ENCODE results near the gene NPAS3. TPM values are rescaled to one million over a fixed set of nuclear protein-coding genes. Genes with fewer than 3 reads are reported as not detected.

NPAS3 gene
- total RNA-seq, 1 experiment from 2014 or later = not detected

- no peaks in the 10 kb centered on the region; the same call in none of the 2 replicates for H3K27me3 ChIP-seq (ENCODE audit: insufficient read depth, low read length)
- POLR2A ChIA-PET = no interaction called here
- H2AFZ ChIP-seq (ENCODE audit: low read depth, low read length, poor library complexity, severe bottlenecking) = no peak overlapping the region
- no peak overlapping the region for H3K4me3 ChIP-seq (replicated peaks in 1 of 2; ENCODE audit: low read depth in 1 of 2, low read length in 2 of 2)
- H3K4me1 ChIP-seq (ENCODE audit: control insufficient read depth in 1 of 2, insufficient read depth in 2 of 2, low read length in 2 of 2) = no peaks in the 10 kb centered on the region
- H3K4me2 ChIP-seq (ENCODE audit: low read length) = no peak overlapping the region
- no TSS peak for BruUV-seq (replicated peaks)
- CTCF ChIA-PET = no interaction called here
- DNase-seq (ENCODE audit: low read depth, low spot score) = no peak
- TF ChIP-seq FOSL1 (IDR thresholded peaks at IDR 0.05; ENCODE audit: low read depth) (no peak), CTCF (IDR thresholded peaks at IDR 0.05 in 2 of 3, conservative IDR thresholded peaks at IDR 0.05 in 1 of 3; ENCODE audit: borderline replicate concordance in 1 of 3, insufficient read depth in 1 of 3, low read depth in 2 of 3, low read length in 2 of 3) (no peak), JUND (IDR thresholded peaks at IDR 0.05) (no peak), POLR2A (IDR thresholded peaks at IDR 0.05; ENCODE audit: borderline replicate concordance, extremely low read depth, insufficient read depth, insufficient read length) (no peak)
- no peak for ATAC-seq
- H3K27ac ChIP-seq (ENCODE audit: low read depth, low read length) = no peak overlapping the region
- intact Hi-C loops (cut with micrococcal nuclease) = no loop called here
- no peaks in the 10 kb centered on the region for H3K9me3 ChIP-seq (ENCODE audit: control insufficient read depth in 1 of 2, insufficient read depth in 1 of 2, low read depth in 1 of 2, low read length in 2 of 2)
- RAD21 ChIA-PET (ENCODE audit: low non-redundant PET in 1 of 2, low total read pairs in 2 of 2, uncharacterized antibody in 2 of 2, unreplicated experiment in 2 of 2) = no interaction called here
- no peak overlapping the region for H3K9ac ChIP-seq (ENCODE audit: low read length)
- H3K9me2 ChIP-seq (ENCODE audit: insufficient read depth) = no peaks in the 10 kb centered on the region
- no peaks in the 10 kb centered on the region for H4K20me1 ChIP-seq (ENCODE audit: insufficient read depth)
- H3K36me3 ChIP-seq (ENCODE audit: control insufficient read depth in 1 of 2, insufficient read depth in 2 of 2, low read length in 2 of 2) = no peaks in the 10 kb centered on the region
- no peaks in the 10 kb centered on the region for H3K79me2 ChIP-seq (ENCODE audit: insufficient read depth, low read length)
Measured at GRCh38 chr14:32977913-32978312, 39.2 kb downstream of the NPAS3 start.

GRCh38 chr14:32978691-32979255 lies 40.1 kb downstream of the NPAS3 start:
- BruUV-seq (replicated peaks) = no TSS peak

More at GRCh38 chr14:32978691-32979255, 40.1 kb downstream of the NPAS3 start:
- H4K20me1 ChIP-seq (ENCODE audit: insufficient read depth) = no peaks in the 10 kb centered on the region
- no peak overlapping the region for H3K4me2 ChIP-seq (ENCODE audit: low read length)
- no peak overlapping the region for H3K4me3 ChIP-seq (replicated peaks in 1 of 2; ENCODE audit: low read depth in 1 of 2, low read length in 2 of 2)
- H3K79me2 ChIP-seq (ENCODE audit: insufficient read depth, low read length) = no peaks in the 10 kb centered on the region
- no peak overlapping the region for H3K9ac ChIP-seq (ENCODE audit: low read length)
- H3K9me3 ChIP-seq (ENCODE audit: control insufficient read depth in 1 of 2, insufficient read depth in 1 of 2, low read depth in 1 of 2, low read length in 2 of 2) = no peaks in the 10 kb centered on the region
- ChIA-PET CTCF (no interaction called here), POLR2A (no interaction called here), RAD21 (ENCODE audit: low non-redundant PET in 1 of 2, low total read pairs in 2 of 2, uncharacterized antibody in 2 of 2, unreplicated experiment in 2 of 2) (no interaction called here)
- no peaks in the 10 kb centered on the region; the same call in none of the 2 replicates for H3K27me3 ChIP-seq (ENCODE audit: insufficient read depth, low read length)
- ATAC-seq = no peak
- DNase-seq (ENCODE audit: low read depth, low spot score) = no peak
- no peaks in the 10 kb centered on the region for H3K4me1 ChIP-seq (ENCODE audit: control insufficient read depth in 1 of 2, insufficient read depth in 2 of 2, low read length in 2 of 2)
- no peak overlapping the region for H3K27ac ChIP-seq (ENCODE audit: low read depth, low read length)
- H3K9me2 ChIP-seq (ENCODE audit: insufficient read depth) = no peaks in the 10 kb centered on the region
- H3K36me3 ChIP-seq (ENCODE audit: control insufficient read depth in 1 of 2, insufficient read depth in 2 of 2, low read length in 2 of 2) = no peaks in the 10 kb centered on the region
- no peak overlapping the region for H2AFZ ChIP-seq (ENCODE audit: low read depth, low read length, poor library complexity, severe bottlenecking)
- TF ChIP-seq RAD21 (IDR thresholded peaks at IDR 0.05; ENCODE audit: low read depth) = no peak
- no peak for TF ChIP-seq CTCF (IDR thresholded peaks at IDR 0.05 in 2 of 3, conservative IDR thresholded peaks at IDR 0.05 in 1 of 3; ENCODE audit: borderline replicate concordance in 1 of 3, insufficient read depth in 1 of 3, low read depth in 2 of 3, low read length in 2 of 3)
- intact Hi-C loops (cut with micrococcal nuclease) = no loop called here
